Activated naive CD4-positive, alpha-beta T cell treated with anti-CD3 and anti-CD28 coated beads for 36 hours (primary cell): Measurements from ENCODE around the gene ZNF407. TPM values are rescaled to one million over a fixed set of nuclear protein-coding genes. Genes with fewer than 3 reads are reported as not detected.

Experiments
- CTCF ChIA-PET: fragments of 350-600 bp; sonication (Branson Sonifier 250); formaldehyde crosslinking; loops from one replicate; lab custom pipeline; 2021; ENCODE audit warnings: antibody characterized with exemption; lab: Charles Lee
- DNase-seq: peaks from one replicate; pipeline ENCODE4 v3.0.0-alpha.2; 2020
- H3K27ac Mint-ChIP-seq: one replicate; pipeline ENCODE4 v1.8.0; 2021; ENCODE audit warnings: mild to moderate bottlenecking, mixed read lengths
- H3K27me3 Mint-ChIP-seq: one replicate; pipeline ENCODE4 v1.8.0; 2021; ENCODE audit warnings: low read depth, mixed read lengths
- H3K36me3 Mint-ChIP-seq: one replicate; pipeline ENCODE4 v1.8.0; 2021; ENCODE audit warnings: low read depth, mixed read lengths
- H3K4me1 Mint-ChIP-seq: one replicate; pipeline ENCODE4 v1.8.0; 2021; ENCODE audit warnings: low read depth, mixed read lengths
- H3K4me3 Mint-ChIP-seq: one replicate; pipeline ENCODE4 v1.8.0; 2021; ENCODE audit warnings: mild to moderate bottlenecking, moderate library complexity, mixed read lengths
- H3K9me3 Mint-ChIP-seq: one replicate; pipeline ENCODE4 v1.8.0; 2021; ENCODE audit warnings: mixed read lengths
- intact Hi-C: fragments of 100-400 bp; cut with micrococcal nuclease; formaldehyde crosslinking; loops from one replicate; pipeline ENCODE4 v1.15.1; 2023
- total RNA-seq, 2 experiments: library from RNA; stranded (reverse); gene quantifications; one replicate each; pipeline ENCODE4 v1.2.3, GENCODE V29; 2021

ZNF407 gene
- total RNA-seq, 2 experiments from 2014 or later = 9.8 to 9.9 TPM

GRCh38 chr18:74831571-74832250 is 234.0 kb downstream of the ZNF407 start:
- Mint-ChIP-seq H3K4me3 (no peak overlapping the region), H3K27me3 (no peaks in the 10 kb centered on the region), H3K27ac (no peak overlapping the region), H3K9me3 (no peaks in the 10 kb centered on the region), H3K4me1 (peaks cover 8% of the 10 kb centered on the region), H3K36me3 (no peaks in the 10 kb centered on the region)
- no peak for DNase-seq
- intact Hi-C loops = no loop called here
- CTCF ChIA-PET = interaction anchor here (0.6 kb wide), 1 partner anchor 40 kb away, joined by 3 read pairs; no protein-coding TSS in a partner anchor

GRCh38 chr18:74832381-74832780 is 234.7 kb downstream of the ZNF407 start:
- Mint-ChIP-seq H3K27ac (no peak overlapping the region), H3K9me3 (no peaks in the 10 kb centered on the region), H3K27me3 (no peaks in the 10 kb centered on the region), H3K36me3 (no peaks in the 10 kb centered on the region), H3K4me1 (peaks cover 8% of the 10 kb centered on the region), H3K4me3 (no peak overlapping the region)
- intact Hi-C loops = no loop called here
- CTCF ChIA-PET = no interaction called here
- no peak for DNase-seq

GRCh38 chr18:74832999-74833398 is 235.3 kb downstream of the ZNF407 start:
- no peaks in the 10 kb centered on the region for H3K27me3 Mint-ChIP-seq
- H3K36me3 Mint-ChIP-seq = no peaks in the 10 kb centered on the region
- H3K27ac Mint-ChIP-seq = no peak overlapping the region
- H3K4me3 Mint-ChIP-seq = no peak overlapping the region
- CTCF ChIA-PET = no interaction called here
- no peak for DNase-seq
- H3K9me3 Mint-ChIP-seq = no peaks in the 10 kb centered on the region
- peaks cover 11% of the 10 kb centered on the region for H3K4me1 Mint-ChIP-seq
- intact Hi-C loops = no loop called here

GRCh38 chr18:74834424-74835309 is 237.0 kb downstream of the ZNF407 start:
- H3K9me3 Mint-ChIP-seq = no peaks in the 10 kb centered on the region
- H3K4me1 Mint-ChIP-seq = peaks cover 17% of the 10 kb centered on the region
- intact Hi-C loops = no loop called here
- DNase-seq = no peak
- CTCF ChIA-PET = no interaction called here
- peaks cover 2% of the 10 kb centered on the region for H3K36me3 Mint-ChIP-seq
- no peak overlapping the region for H3K27ac Mint-ChIP-seq
- H3K27me3 Mint-ChIP-seq = no peaks in the 10 kb centered on the region
- no peak overlapping the region for H3K4me3 Mint-ChIP-seq

- Mint-ChIP-seq H3K9me3 (no peaks in the 10 kb centered on the region), H3K27me3 (no peaks in the 10 kb centered on the region), H3K4me3 (no peak overlapping the region), H3K27ac (no peak overlapping the region), H3K36me3 (peaks cover 15% of the 10 kb centered on the region), H3K4me1 (peaks cover 27% of the 10 kb centered on the region)
- CTCF ChIA-PET = interaction anchor here (0.6 kb wide), 2 partner anchors 30 to 313 kb away, joined by 3 to 4 read pairs; no protein-coding TSS in a partner anchor
- intact Hi-C loops = no loop called here
- DNase-seq = no peak
Observed at GRCh38 chr18:74836296-74837139, 238.8 kb downstream of the ZNF407 start.

- Mint-ChIP-seq H3K4me3 (no peak overlapping the region), H3K36me3 (peaks cover 17% of the 10 kb centered on the region), H3K9me3 (no peaks in the 10 kb centered on the region), H3K4me1 (peaks cover 21% of the 10 kb centered on the region), H3K27me3 (no peaks in the 10 kb centered on the region), H3K27ac (no peak overlapping the region)
- CTCF ChIA-PET = no interaction called here
- peak; percentile 11 for DNase-seq
- intact Hi-C loops = no loop called here
Observed at GRCh38 chr18:74840492-74841167, 243.0 kb downstream of the ZNF407 start.

- intact Hi-C loops = no loop called here
- H3K4me1 Mint-ChIP-seq = peaks cover 21% of the 10 kb centered on the region
- H3K4me3 Mint-ChIP-seq = no peak overlapping the region
- CTCF ChIA-PET = no interaction called here
- no peaks in the 10 kb centered on the region for H3K9me3 Mint-ChIP-seq
- H3K27ac Mint-ChIP-seq = no peak overlapping the region
- no peak for DNase-seq
- H3K27me3 Mint-ChIP-seq = no peaks in the 10 kb centered on the region
- H3K36me3 Mint-ChIP-seq = peaks cover 17% of the 10 kb centered on the region
Observed at GRCh38 chr18:74841248-74841647, 243.6 kb downstream of the ZNF407 start.

- CTCF ChIA-PET = interaction anchor here (0.7 kb wide), 1 partner anchor 13 kb away, joined by 4 read pairs; no protein-coding TSS in a partner anchor
- H3K4me3 Mint-ChIP-seq = no peak overlapping the region
- intact Hi-C loops = no loop called here
- no peak overlapping the region for H3K27ac Mint-ChIP-seq
- H3K36me3 Mint-ChIP-seq = peaks cover 2% of the 10 kb centered on the region
- no peaks in the 10 kb centered on the region for H3K9me3 Mint-ChIP-seq
- H3K27me3 Mint-ChIP-seq = no peaks in the 10 kb centered on the region
- no peak for DNase-seq
- peaks cover 4% of the 10 kb centered on the region for H3K4me1 Mint-ChIP-seq
Observed at GRCh38 chr18:74849301-74849700, 251.6 kb downstream of the ZNF407 start.

- no peaks in the 10 kb centered on the region for H3K4me1 Mint-ChIP-seq
- CTCF ChIA-PET = interaction anchor here (1.1 kb wide), 1 partner anchor 27 kb away, joined by 3 read pairs; no protein-coding TSS in a partner anchor
- H3K4me3 Mint-ChIP-seq = no peak overlapping the region
- DNase-seq = no peak
- no peaks in the 10 kb centered on the region for H3K27me3 Mint-ChIP-seq
- no peaks in the 10 kb centered on the region for H3K36me3 Mint-ChIP-seq
- H3K27ac Mint-ChIP-seq = no peak overlapping the region
- H3K9me3 Mint-ChIP-seq = no peaks in the 10 kb centered on the region
- intact Hi-C loops = no loop called here
Observed at GRCh38 chr18:74856434-74856833, 258.8 kb downstream of the ZNF407 start.

- Mint-ChIP-seq H3K4me1 (no peaks in the 10 kb centered on the region), H3K9me3 (no peaks in the 10 kb centered on the region), H3K4me3 (no peak overlapping the region), H3K27me3 (no peaks in the 10 kb centered on the region), H3K36me3 (no peaks in the 10 kb centered on the region), H3K27ac (no peak overlapping the region)
- DNase-seq = no peak
- CTCF ChIA-PET = interaction anchor here (1.1 kb wide), 1 partner anchor 26 kb away, joined by 3 read pairs; no protein-coding TSS in a partner anchor
- intact Hi-C loops = no loop called here
Observed at GRCh38 chr18:74856928-74857327, 259.3 kb downstream of the ZNF407 start.

- intact Hi-C loops = no loop called here
- no peaks in the 10 kb centered on the region for H3K9me3 Mint-ChIP-seq
- H3K4me3 Mint-ChIP-seq = no peak overlapping the region
- DNase-seq = no peak
- H3K36me3 Mint-ChIP-seq = no peaks in the 10 kb centered on the region
- no peaks in the 10 kb centered on the region for H3K27me3 Mint-ChIP-seq
- H3K27ac Mint-ChIP-seq = no peak overlapping the region
- CTCF ChIA-PET = no interaction called here
- no peaks in the 10 kb centered on the region for H3K4me1 Mint-ChIP-seq
Observed at GRCh38 chr18:74857901-74858300, 260.2 kb downstream of the ZNF407 start.
